Ishikawa (cell line): ENCODE data around the gene ANKRD55.

Experiments used
- CEBPB ChIP-seq: IDR thresholded peaks from 2 replicates; pipeline ENCODE4 v1.6.1; 2012
- CREB1 ChIP-seq: IDR thresholded peaks from 2 replicates; pipeline ENCODE4 v1.6.1; 2012; ENCODE audit warnings: low read depth
- EP300 ChIP-seq: IDR thresholded peaks from 2 replicates; pipeline ENCODE4 v1.6.1; 2012; ENCODE audit warnings: borderline replicate concordance
- FOXM1 ChIP-seq: IDR thresholded peaks from 2 replicates; pipeline ENCODE4 v1.6.1; 2012; ENCODE audit warnings: low read depth, borderline replicate concordance
- NFIC ChIP-seq: IDR thresholded peaks from 2 replicates; pipeline ENCODE4 v1.6.1; 2012
- TAF1 ChIP-seq: IDR thresholded peaks from 2 replicates; pipeline ENCODE4 v1.6.1; 2012; ENCODE audit warnings: low read depth, mild to moderate bottlenecking
- TCF12 ChIP-seq: IDR thresholded peaks from 2 replicates; pipeline ENCODE4 v1.6.1; 2012; ENCODE audit warnings: low read depth
- TEAD4 ChIP-seq: IDR thresholded peaks from 2 replicates; pipeline ENCODE4 v1.6.1; 2012
- YY1 ChIP-seq: IDR thresholded peaks from 2 replicates; pipeline ENCODE4 v1.6.1; 2012; ENCODE audit warnings: low read depth
- TF ChIP-seq, protein P1 (sequence below): IDR thresholded peaks from 2 replicates; pipeline ENCODE4 v1.6.1; 2012
- TF ChIP-seq, protein P2 (sequence below): IDR thresholded peaks from 2 replicates; pipeline ENCODE4 v1.6.1; 2012; ENCODE audit warnings: low read depth, mild to moderate bottlenecking
- TF ChIP-seq, protein P3 (sequence below): IDR thresholded peaks from 2 replicates; pipeline ENCODE4 v1.6.1; 2012

DNA sequence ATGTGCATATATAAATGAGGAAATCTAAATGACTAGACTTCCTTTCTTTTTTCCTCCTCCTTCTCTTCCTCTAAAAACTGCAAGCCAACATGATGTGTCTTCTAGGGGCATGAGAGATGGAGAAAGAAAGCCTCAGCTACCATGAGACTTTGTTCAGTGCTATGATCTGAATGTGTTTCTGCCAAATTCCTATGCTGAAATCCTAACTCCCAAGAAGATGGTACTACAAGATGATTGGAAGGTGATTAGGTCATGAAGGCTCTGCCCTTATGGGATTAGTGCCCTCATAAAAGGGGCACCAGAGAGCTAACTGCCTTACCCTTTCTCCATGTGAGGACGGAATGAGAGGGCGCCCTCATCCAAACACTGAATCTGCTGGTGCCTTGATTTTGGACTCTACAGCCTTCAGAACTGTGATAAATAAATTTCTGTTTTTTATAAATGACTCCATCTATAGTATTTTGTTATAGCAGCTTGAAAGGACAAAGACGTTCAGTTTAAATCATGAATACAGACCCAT is 166.1 kb downstream of the ANKRD55 start:
- TF ChIP-seq YY1 (no peak), CEBPB (no peak), TEAD4 (no peak), EP300 (no peak), NFIC (no peak), TCF12 (no peak), FOXM1 (no peak), CREB1 (no peak), TAF1 (no peak)
- TF ChIP-seq, protein P1, sequence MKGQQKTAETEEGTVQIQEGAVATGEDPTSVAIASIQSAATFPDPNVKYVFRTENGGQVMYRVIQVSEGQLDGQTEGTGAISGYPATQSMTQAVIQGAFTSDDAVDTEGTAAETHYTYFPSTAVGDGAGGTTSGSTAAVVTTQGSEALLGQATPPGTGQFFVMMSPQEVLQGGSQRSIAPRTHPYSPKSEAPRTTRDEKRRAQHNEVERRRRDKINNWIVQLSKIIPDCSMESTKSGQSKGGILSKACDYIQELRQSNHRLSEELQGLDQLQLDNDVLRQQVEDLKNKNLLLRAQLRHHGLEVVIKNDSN, result no peak
- TF ChIP-seq, protein P2, sequence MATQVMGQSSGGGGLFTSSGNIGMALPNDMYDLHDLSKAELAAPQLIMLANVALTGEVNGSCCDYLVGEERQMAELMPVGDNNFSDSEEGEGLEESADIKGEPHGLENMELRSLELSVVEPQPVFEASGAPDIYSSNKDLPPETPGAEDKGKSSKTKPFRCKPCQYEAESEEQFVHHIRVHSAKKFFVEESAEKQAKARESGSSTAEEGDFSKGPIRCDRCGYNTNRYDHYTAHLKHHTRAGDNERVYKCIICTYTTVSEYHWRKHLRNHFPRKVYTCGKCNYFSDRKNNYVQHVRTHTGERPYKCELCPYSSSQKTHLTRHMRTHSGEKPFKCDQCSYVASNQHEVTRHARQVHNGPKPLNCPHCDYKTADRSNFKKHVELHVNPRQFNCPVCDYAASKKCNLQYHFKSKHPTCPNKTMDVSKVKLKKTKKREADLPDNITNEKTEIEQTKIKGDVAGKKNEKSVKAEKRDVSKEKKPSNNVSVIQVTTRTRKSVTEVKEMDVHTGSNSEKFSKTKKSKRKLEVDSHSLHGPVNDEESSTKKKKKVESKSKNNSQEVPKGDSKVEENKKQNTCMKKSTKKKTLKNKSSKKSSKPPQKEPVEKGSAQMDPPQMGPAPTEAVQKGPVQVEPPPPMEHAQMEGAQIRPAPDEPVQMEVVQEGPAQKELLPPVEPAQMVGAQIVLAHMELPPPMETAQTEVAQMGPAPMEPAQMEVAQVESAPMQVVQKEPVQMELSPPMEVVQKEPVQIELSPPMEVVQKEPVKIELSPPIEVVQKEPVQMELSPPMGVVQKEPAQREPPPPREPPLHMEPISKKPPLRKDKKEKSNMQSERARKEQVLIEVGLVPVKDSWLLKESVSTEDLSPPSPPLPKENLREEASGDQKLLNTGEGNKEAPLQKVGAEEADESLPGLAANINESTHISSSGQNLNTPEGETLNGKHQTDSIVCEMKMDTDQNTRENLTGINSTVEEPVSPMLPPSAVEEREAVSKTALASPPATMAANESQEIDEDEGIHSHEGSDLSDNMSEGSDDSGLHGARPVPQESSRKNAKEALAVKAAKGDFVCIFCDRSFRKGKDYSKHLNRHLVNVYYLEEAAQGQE, result no peak
- TF ChIP-seq, protein P3, sequence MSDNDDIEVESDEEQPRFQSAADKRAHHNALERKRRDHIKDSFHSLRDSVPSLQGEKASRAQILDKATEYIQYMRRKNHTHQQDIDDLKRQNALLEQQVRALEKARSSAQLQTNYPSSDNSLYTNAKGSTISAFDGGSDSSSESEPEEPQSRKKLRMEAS, result no peak
